Measurements from ENCODE around the gene TULP4.

DNA sequence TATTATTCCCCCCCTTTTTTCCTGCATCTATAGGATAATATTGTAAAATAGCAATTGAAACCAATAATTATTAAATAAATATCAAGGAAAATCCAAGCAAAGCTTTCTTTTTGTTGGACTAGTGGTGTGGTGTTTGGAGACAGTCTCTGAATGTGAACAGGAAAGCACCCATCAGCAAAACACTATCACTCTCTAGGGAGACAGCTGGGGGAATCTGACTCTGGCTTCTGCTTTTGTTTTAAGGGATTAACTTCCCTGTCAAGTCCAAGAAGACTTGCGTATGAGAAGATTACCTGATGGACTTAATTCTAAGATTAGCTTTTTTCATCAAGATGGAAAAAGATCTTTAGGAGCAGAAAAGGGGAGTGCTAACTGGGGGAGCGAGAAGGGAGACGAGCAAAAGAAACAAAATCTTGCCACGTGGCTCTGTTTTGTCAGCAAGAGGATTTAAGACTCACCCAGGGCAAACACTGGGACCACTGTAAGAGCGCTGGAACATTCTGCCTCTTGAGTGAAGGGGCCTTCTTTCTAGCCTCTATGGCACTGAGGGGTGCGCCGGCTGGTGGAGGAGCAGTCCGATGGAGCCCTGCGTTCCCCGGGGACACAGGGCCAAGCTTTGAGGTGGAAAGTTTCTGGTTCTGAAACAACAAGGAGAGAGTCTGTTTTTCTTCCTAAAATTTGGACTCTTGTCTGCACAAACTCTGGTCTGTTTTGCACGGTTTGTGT is 570 bp downstream of the TULP4 start:
- TF ChIP-seq POLR2A (IDR thresholded peaks at IDR 0.05) = no peak
- TF ChIP-seq, protein P1, sequence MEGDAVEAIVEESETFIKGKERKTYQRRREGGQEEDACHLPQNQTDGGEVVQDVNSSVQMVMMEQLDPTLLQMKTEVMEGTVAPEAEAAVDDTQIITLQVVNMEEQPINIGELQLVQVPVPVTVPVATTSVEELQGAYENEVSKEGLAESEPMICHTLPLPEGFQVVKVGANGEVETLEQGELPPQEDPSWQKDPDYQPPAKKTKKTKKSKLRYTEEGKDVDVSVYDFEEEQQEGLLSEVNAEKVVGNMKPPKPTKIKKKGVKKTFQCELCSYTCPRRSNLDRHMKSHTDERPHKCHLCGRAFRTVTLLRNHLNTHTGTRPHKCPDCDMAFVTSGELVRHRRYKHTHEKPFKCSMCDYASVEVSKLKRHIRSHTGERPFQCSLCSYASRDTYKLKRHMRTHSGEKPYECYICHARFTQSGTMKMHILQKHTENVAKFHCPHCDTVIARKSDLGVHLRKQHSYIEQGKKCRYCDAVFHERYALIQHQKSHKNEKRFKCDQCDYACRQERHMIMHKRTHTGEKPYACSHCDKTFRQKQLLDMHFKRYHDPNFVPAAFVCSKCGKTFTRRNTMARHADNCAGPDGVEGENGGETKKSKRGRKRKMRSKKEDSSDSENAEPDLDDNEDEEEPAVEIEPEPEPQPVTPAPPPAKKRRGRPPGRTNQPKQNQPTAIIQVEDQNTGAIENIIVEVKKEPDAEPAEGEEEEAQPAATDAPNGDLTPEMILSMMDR (IDR thresholded peaks at IDR 0.05 in 4 of 5, conservative IDR thresholded peaks at IDR 0.05 in 1 of 5) = no peak

Measured in gastrocnemius medialis (tissue), 4 donors.